H7 (cell line): ENCODE data around the gene CLIP3. TPM values are rescaled to one million over a fixed set of nuclear protein-coding genes. Genes with fewer than 3 reads are reported as not detected.
A peak's percentile ranks its signal among the peaks of the same experiment; 100 is the strongest.
"Not testable (repeated sequence)": the region's sequence is repeated elsewhere in the genome, so short reads cannot be mapped to it uniquely, and the experiment has no call there.

Experiments
- DNase-seq: peaks from one replicate; pipeline ENCODE4 v3.0.0; 2012
- H3K27me3 ChIP-seq: 2 replicates; pipeline ENCODE4 v1.6.0; 2011; ENCODE audit warnings: mild to moderate bottlenecking, low read length; ENCODE audit not compliant: control insufficient read depth, insufficient read depth
- H3K36me3 ChIP-seq: replicated peaks from 2 replicates; pipeline ENCODE4 v1.5.1; 2011; ENCODE audit warnings: low read length; ENCODE audit not compliant: control insufficient read depth, insufficient read depth
- H3K4me3 ChIP-seq: 2 replicates; pipeline ENCODE4 v1.5.1; 2011; ENCODE audit warnings: low read depth, mild to moderate bottlenecking, control low read depth, low read length, moderate library complexity; ENCODE audit not compliant: insufficient read depth
- total RNA-seq: library from RNA; depleted of rRNA; stranded (reverse); fragments of >200 nt; shearing (Covaris generic); gene quantifications from 2 replicates; pipeline ENCODE4 v1.2.3, GENCODE V29; 2014; rRNA removed

The CLIP3 gene
- total RNA-seq, 1 experiment from 2014 or later, result 1.5 TPM

DNA sequence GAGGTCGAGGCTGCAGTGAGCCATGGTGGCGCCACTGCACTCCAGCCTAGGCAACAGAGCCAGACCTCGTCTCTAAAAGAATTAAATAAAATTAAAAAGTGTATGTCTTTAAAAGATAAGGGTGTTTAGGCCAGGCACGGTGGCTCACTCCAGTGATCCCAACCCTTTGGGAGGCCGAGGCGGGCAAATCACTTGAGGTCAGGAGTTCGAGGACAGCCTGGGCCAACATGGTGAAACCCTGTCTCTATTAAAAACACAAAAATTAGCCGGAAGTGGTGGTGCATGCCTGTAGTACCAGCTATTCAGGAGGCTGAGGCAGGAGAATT, 45.1 kb downstream of the CLIP3 start:
- no peak for DNase-seq
- Histone ChIP-seq H3K4me3 (peak overlapping the region; percentile 39), H3K36me3 (no peaks in the 10 kb centered on the region), H3K27me3 (peaks cover 9% of the 10 kb centered on the region)

DNA sequence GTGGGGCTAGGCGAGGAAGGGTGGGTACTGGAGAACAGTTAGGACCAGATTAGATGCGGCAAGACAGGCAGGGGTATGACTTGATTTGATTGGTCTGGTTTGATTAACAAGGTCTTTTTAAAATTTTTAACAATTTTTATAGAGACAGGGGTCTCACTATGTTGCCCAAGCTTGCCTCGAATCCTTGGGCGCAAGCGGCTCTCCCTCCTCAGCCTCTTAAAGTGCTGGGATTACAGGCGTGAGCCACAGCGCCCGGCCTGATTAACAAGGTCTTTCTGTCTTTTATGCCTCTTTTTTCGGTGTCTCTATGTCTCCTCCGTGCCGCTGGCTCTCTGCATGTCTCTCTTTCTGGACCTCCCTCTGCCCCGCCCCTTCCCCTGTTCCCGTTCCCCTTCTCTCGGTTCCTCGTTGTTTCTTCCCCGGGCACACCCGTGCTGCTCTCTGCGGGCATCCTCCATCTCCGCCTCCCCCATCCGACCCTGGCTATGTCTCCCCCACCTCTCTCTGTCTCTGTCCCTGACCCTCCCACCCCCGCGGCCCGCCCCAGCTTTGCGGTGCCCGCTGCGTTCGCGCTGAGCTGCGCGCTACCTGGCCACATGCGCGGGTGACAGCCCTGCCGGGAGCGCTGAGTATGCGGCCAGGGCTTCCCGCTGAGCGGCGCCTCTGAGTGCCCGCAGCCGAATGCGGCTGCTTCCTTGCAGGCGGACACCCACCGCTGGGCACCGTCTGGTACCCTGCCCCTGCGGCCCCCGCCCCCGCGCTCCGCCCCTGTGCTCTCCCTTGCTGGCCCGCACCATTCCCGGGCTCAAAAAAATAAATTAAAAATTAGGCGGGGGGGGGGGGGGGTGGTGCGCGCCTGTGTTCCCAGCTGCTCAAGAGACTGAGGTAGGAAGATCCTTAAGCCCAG, 45.8 kb downstream of the CLIP3 start:
- Histone ChIP-seq H3K4me3 (peak overlapping the region; percentile 39), H3K27me3 (peaks cover 9% of the 10 kb centered on the region), H3K36me3 (no peaks in the 10 kb centered on the region)
- DNase-seq, result peak; percentile 90

DNA sequence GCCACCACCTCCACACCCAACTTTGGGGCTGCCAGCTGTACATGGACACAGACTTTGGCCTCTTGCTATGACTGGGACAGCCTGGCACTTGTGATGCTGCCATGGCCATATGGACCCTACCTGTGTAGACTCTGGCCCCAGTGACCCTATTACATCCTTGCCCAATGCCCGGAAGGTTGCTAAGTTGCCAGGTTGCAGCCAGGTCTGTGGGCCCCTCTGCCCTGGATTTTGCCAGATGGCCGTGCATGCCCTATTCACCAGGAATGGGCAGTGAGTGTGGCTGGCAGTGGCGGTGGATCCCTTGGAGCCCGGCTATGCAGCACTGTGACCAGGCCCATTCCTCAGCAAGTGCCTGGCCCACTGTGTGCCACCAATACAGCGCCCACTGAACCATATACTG, 46.6 kb downstream of the CLIP3 start:
- Histone ChIP-seq H3K36me3 (no peaks in the 10 kb centered on the region), H3K4me3 (no peak overlapping the region), H3K27me3 (peaks cover 9% of the 10 kb centered on the region)
- no peak for DNase-seq

DNA sequence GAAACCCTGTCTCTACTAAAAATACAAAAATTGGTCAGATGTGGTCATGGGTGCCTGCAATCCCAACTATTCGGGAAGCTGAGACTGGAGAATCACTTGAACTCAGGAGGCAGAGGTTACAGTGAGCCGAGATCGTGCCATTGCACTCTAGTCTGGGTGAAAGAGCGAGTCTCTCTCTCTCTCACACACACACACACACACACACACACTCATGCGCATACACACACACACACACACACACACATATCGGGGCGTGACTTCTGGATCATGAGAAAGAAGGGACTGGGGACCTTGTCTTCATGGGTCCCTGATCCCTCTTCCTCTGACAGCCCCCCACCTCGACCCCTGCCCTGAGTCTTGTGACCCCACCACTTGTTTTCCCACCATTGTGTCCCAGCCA, 49.5 kb downstream of the CLIP3 start:
- Histone ChIP-seq H3K4me3 (no peak overlapping the region), H3K27me3 (peaks cover 7% of the 10 kb centered on the region), H3K36me3 (no peaks in the 10 kb centered on the region)
- DNase-seq, result no peak

DNA sequence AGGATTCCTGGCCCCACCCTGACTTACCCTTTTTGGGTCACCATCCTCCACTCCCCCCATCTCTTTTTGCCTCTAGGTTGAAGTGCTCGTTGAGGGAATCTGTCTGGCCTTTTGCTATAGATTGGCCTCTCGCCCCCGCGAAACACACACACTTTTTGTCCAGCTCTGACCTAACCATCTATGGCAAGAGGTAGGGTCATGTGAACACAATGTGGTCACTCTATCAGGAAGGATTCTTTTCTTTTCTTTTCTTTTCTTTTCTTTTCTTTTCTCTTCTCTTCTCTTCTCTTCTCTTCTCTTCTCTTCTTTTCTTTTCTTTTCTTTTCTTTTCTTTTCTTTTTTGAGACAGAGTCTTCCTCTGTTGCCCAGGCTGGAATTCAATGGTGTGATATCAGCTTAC, 51.7 kb downstream of the CLIP3 start:
- not testable (repeated sequence) for H3K36me3 ChIP-seq, H3K4me3 ChIP-seq, H3K27me3 ChIP-seq, DNase-seq

- DNase-seq, result no peak
- no peak overlapping the region for H3K4me3 ChIP-seq
- H3K27me3 ChIP-seq, result no peaks in the 10 kb centered on the region; the same call in 1 of the 2 replicates
- no peaks in the 10 kb centered on the region for H3K36me3 ChIP-seq
These were observed 53.8 kb downstream of the CLIP3 start for GRCh38 chr19:35978832-35979365.

GRCh38 chr19:35978271-35978670, 54.4 kb downstream of the CLIP3 start:
- Histone ChIP-seq H3K27me3 (no peaks in the 10 kb centered on the region; the same call in 1 of the 2 replicates), H3K4me3 (no peak overlapping the region), H3K36me3 (no peaks in the 10 kb centered on the region)
- no peak for DNase-seq

GRCh38 chr19:35977446-35978222, 55.0 kb downstream of the CLIP3 start:
- DNase-seq, result peak; percentile 94
- Histone ChIP-seq H3K27me3 (no peaks in the 10 kb centered on the region; the same call in 1 of the 2 replicates), H3K4me3 (no peak overlapping the region), H3K36me3 (no peaks in the 10 kb centered on the region)

- H3K4me3 ChIP-seq, result no peak overlapping the region
- peak; percentile 86 for DNase-seq
- H3K36me3 ChIP-seq, result no peaks in the 10 kb centered on the region
- H3K27me3 ChIP-seq, result no peaks in the 10 kb centered on the region; the same call in 1 of the 2 replicates
These were observed 57.0 kb downstream of the CLIP3 start for GRCh38 chr19:35975608-35976214.

DNA sequence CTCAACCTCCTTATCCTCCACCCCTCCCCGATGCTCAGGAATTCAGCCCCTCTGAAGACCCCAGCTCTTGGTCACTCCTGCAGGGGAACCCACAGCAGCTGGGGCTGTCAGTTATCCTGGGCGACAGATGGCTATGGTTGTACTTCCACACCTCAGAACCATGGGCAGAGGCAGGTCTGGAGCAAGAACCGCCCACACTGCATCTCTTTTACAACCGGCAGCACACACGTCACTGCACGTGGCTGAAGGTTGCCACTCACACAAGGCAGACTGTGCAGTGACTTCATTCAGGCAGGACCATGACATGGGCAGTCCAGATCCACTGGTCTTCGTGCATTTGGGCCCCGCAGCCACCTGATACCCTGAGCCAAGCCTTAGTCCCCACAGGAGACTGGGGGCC, 59.2 kb downstream of the CLIP3 start:
- no peak overlapping the region for H3K4me3 ChIP-seq
- H3K36me3 ChIP-seq, result no peaks in the 10 kb centered on the region
- DNase-seq, result no peak

DNA sequence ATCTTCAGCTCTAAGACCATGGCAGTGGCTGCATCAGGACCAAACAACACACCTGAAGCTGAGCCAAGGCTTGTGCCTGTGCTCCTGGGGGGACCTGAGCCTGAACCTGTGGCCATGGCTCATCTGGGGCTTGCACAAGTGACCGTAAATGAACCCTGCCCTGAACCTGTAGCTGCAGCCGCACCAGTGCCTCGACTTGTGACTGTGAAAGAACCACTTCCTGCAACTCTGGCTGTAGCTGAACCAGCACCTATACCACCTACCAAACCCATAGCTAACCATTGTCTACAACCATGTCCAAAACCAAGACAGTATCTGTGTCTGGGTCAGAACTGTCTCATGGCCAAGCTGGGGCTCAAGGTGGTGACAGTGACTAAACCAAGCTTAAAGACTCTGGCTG, 65.9 kb downstream of the CLIP3 start:
- H3K4me3 ChIP-seq, result no peak overlapping the region
- no peaks in the 10 kb centered on the region; the same call in 1 of the 2 replicates for H3K27me3 ChIP-seq

More for the DNA sequence above, 59.2 kb downstream of the CLIP3 start:
- H3K27me3 ChIP-seq, result no peaks in the 10 kb centered on the region; the same call in 1 of the 2 replicates

More for the DNA sequence above, 65.9 kb downstream of the CLIP3 start:
- DNase-seq, result no peak
- no peaks in the 10 kb centered on the region for H3K36me3 ChIP-seq

Other genes with a start within 250 kb of the CLIP3 start
- not detected in 2 replicates for gene PRODH2, start 220.0 kb downstream of the CLIP3 start, total RNA-seq
- gene NPHS1, start 180.4 kb downstream of the CLIP3 start, total RNA-seq, result not detected in 2 replicates
- 0.55 and 0.92 TPM in 2 replicates for gene KIRREL2, start 176.0 kb downstream of the CLIP3 start, total RNA-seq
- gene APLP1, start 164.3 kb downstream of the CLIP3 start, total RNA-seq, result 18.3 and 19.3 TPM in 2 replicates
- gene NFKBID, start 132.3 kb downstream of the CLIP3 start, total RNA-seq, result 6.8 and 7.5 TPM in 2 replicates
- gene HCST, start 130.3 kb downstream of the CLIP3 start, total RNA-seq, result 2.4 and 2.8 TPM in 2 replicates
- not detected in 2 replicates for gene TYROBP, start 124.6 kb downstream of the CLIP3 start, total RNA-seq
- gene LRFN3, start 96.5 kb downstream of the CLIP3 start, total RNA-seq, result 9.9 and 13.4 TPM in 2 replicates
- gene SDHAF1, start 37.7 kb downstream of the CLIP3 start, total RNA-seq, result 32.9 and 41.9 TPM in 2 replicates
- 14.4 and 27.0 TPM in 2 replicates for gene SYNE4, start 24.1 kb downstream of the CLIP3 start, total RNA-seq
- gene ALKBH6, start 18.7 kb downstream of the CLIP3 start, total RNA-seq, result 21.9 and 25.5 TPM in 2 replicates
- 2.9 and 5.4 TPM in 2 replicates for gene THAP8, start 21.4 kb upstream of the CLIP3 start, total RNA-seq
- gene WDR62, start 22.0 kb upstream of the CLIP3 start, total RNA-seq, result 27.0 and 35.1 TPM in 2 replicates
- not detected in 2 replicates for gene OVOL3, start 78.3 kb upstream of the CLIP3 start, total RNA-seq
- gene POLR2I, start 82.0 kb upstream of the CLIP3 start, total RNA-seq, result 121 and 129 TPM in 2 replicates
- 179 and 202 TPM in 2 replicates for gene TBCB, start 82.6 kb upstream of the CLIP3 start, total RNA-seq
- 248 and 336 TPM in 2 replicates for gene CAPNS1, start 107.2 kb upstream of the CLIP3 start, total RNA-seq
- gene COX7A1, start 119.6 kb upstream of the CLIP3 start, total RNA-seq, result 0.18 TPM in 1 of 2 replicates, not detected in the other
- gene ZNF565, start 181.8 kb upstream of the CLIP3 start, total RNA-seq, result 2.6 and 4.4 TPM in 2 replicates
- gene ZNF146, start 182.2 kb upstream of the CLIP3 start, total RNA-seq, result 156 and 219 TPM in 2 replicates